HG03135 (cell line): ENCODE results near the gene KCNJ6.
"Not testable (repeated sequence)": the region's sequence is repeated elsewhere in the genome, so short reads cannot be mapped to it uniquely, and the experiment has no call there.

Experiments used
- ATAC-seq: cut with Tn5 transposase; IDR thresholded peaks from one replicate; pipeline ENCODE4 v1.9.1; 2021; ENCODE audit warnings: mild to moderate bottlenecking, moderate library complexity; ENCODE audit not compliant: unreplicated experiment

The KCNJ6 gene

GRCh38 chr21:37742532-37742931, 173.7 kb downstream of the KCNJ6 start:
- no peak for ATAC-seq

GRCh38 chr21:37742115-37742514, 174.1 kb downstream of the KCNJ6 start:
- no peak for ATAC-seq

GRCh38 chr21:37737996-37738395, 178.3 kb downstream of the KCNJ6 start:
- no peak for ATAC-seq

GRCh38 chr21:37737507-37737906, 178.8 kb downstream of the KCNJ6 start:
- ATAC-seq = no peak

- ATAC-seq = no peak
Measured at GRCh38 chr21:37734846-37735245, 181.4 kb downstream of the KCNJ6 start.

- ATAC-seq = no peak
Measured at GRCh38 chr21:37732927-37733326, 183.3 kb downstream of the KCNJ6 start.

- ATAC-seq = no peak
Measured at GRCh38 chr21:37724201-37724600, 192.1 kb downstream of the KCNJ6 start.

GRCh38 chr21:37717534-37717933, 198.7 kb downstream of the KCNJ6 start:
- ATAC-seq = no peak

- ATAC-seq = not testable (repeated sequence)
Measured at GRCh38 chr21:37712569-37712934, 203.7 kb downstream of the KCNJ6 start.

GRCh38 chr21:37711836-37712568, 204.3 kb downstream of the KCNJ6 start:
- no peak for ATAC-seq

- no peak for ATAC-seq
Measured at GRCh38 chr21:37711286-37711829, 204.9 kb downstream of the KCNJ6 start.

- ATAC-seq = no peak
Measured at GRCh38 chr21:37710546-37711285, 205.5 kb downstream of the KCNJ6 start.

GRCh38 chr21:37704751-37705150, 211.5 kb downstream of the KCNJ6 start:
- no peak for ATAC-seq

- ATAC-seq = no peak
Measured at GRCh38 chr21:37702241-37702640, 214.0 kb downstream of the KCNJ6 start.

GRCh38 chr21:37700641-37701202, 215.5 kb downstream of the KCNJ6 start:
- peak; percentile 89 for ATAC-seq

- ATAC-seq = no peak
Measured at GRCh38 chr21:37699024-37699775, 217.1 kb downstream of the KCNJ6 start.

GRCh38 chr21:37696936-37697335, 219.3 kb downstream of the KCNJ6 start:
- ATAC-seq = no peak

- no peak for ATAC-seq
Measured at GRCh38 chr21:37695111-37695510, 221.1 kb downstream of the KCNJ6 start.

- no peak for ATAC-seq
Measured at GRCh38 chr21:37688952-37689659, 227.2 kb downstream of the KCNJ6 start.

GRCh38 chr21:37686991-37687810, 229.1 kb downstream of the KCNJ6 start:
- no peak for ATAC-seq
